ENCODE results near the gene ONECUT2.

DNA sequence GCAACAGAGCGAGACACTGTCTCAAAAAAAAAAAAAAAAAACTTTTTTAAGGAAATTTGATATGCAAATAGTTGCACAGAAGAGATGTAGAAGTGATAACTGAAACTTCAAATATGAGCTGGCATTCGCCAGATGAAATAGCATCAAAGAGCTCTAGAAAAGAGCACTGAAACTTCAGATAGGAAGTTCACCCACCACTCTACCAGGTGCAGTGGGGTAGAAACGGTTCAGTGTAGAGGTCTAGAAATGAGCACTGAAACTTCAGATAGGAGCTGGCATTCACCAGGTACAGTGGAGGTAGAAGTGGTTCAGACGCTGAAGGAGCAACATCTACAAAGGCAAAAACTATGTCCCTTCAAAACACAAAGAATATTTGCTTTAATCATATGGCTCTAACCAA, 9.0 kb upstream of the ONECUT2 start:
- no peak for TF ChIP-seq POLR2A (IDR thresholded peaks at IDR 0.05; ENCODE audit: low read length)
- no peak for TF ChIP-seq GATA1 (IDR thresholded peaks at IDR 0.05; ENCODE audit: low read depth, low read length)

Measured in erythroblast (primary cell).